ENCODE results near the gene ATG13.

- TF ChIP-seq CTCF (IDR thresholded peaks at IDR 0.05; ENCODE audit: low read length), result no peak
- TF ChIP-seq EZH2phosphoT487 (IDR thresholded peaks at IDR 0.05; ENCODE audit: low read length), result no peak
These were observed 51.2 kb downstream of the ATG13 start for GRCh38 chr11:46668480-46669085.

Measured in MM.1S (cell line).